GM18951 (cell line): ENCODE data around the gene APCDD1.

Experiments
- POLR2A ChIP-seq: IDR thresholded peaks from 4 replicates; pipeline ENCODE4 v1.6.1; 2011; ENCODE audit warnings: mild to moderate bottlenecking; ENCODE audit not compliant: insufficient read length, insufficient read depth; ENCODE audit errors: extremely low read depth
- in situ Hi-C: fragments of 300-500 bp; cut with MboI; formaldehyde crosslinking; loops from one replicate; pipeline ENCODE4 v1.12.0; 2022; ENCODE audit warnings: low sequenced_read_pairs, mixed read lengths, inconsistent platforms; ENCODE audit not compliant: unreplicated experiment

Gene APCDD1

DNA sequence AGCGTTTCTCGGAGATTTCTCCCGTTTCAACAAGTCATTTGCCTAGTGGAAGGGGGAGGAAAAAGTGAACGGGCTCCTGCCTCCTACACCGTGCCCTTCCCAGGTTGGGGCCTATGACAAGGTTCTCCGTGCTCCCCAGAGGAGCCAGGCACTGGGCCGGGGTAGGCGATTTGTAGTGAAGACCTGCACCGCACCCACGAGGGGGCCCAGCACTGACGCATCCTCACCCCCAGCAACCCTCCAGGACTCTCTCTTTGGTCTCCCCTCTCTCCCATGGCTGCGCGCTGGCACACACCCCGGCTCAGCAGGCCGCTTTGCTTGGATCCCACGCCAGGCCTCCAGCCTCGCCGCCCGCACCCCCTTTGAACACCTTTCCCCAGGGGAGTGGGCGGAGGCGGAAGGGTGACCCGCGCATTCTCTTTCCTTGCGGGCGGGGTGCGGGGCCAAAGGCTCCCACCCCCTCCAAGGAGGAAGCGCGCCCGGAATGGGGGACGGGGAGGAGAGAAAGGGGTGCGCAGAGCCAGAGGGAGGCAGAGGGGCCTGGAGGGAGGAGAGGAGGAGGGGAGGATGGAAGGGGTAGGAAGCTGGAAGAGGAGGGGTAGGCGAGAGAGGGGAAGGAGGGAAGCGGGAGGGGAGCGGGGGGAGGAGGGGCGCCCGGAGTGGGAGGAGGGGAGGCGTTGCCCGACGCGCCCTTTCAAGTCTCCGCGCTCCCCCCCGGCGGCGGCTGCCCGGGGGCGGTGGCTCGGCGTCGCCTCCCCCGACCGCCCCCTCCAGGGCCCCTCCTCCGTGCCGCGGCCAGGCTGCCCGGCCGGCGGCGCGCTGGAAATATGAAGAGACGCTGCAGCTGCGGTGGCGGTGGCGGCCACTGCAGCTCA lies at the start of gene APCDD1:
Gene APCDD1, plus strand, starts transcription at position 830 of the 875 bp plus-strand sequence. CDS start 347 bp downstream, outside the sequence.
- in situ Hi-C loops = no loop called here
- TF ChIP-seq POLR2A = no peak

DNA sequence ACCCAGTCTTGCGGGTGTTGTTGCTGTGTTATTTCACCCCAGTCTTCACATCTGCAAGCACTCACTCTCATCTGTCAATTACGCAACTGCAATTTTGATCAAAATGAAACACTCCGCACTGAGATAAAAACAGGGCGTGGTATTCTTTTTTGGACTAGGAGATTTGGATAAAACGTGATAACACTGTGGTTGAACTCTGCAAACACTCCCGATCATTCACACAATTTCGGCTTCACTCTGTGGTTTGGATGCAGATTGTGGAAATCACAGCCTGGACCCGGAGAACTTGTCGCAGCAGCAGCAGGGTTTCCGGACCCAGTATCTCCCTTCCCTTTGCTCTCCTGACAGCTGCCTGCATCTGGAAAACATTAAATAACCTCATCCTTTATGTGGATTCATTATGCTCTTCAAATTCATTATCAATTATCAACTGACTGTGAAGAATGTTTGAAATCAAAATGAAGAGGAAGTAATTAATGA lies 49.4 kb upstream of the APCDD1 start:
- TF ChIP-seq POLR2A = no peak
- in situ Hi-C loops = no loop called here

DNA sequence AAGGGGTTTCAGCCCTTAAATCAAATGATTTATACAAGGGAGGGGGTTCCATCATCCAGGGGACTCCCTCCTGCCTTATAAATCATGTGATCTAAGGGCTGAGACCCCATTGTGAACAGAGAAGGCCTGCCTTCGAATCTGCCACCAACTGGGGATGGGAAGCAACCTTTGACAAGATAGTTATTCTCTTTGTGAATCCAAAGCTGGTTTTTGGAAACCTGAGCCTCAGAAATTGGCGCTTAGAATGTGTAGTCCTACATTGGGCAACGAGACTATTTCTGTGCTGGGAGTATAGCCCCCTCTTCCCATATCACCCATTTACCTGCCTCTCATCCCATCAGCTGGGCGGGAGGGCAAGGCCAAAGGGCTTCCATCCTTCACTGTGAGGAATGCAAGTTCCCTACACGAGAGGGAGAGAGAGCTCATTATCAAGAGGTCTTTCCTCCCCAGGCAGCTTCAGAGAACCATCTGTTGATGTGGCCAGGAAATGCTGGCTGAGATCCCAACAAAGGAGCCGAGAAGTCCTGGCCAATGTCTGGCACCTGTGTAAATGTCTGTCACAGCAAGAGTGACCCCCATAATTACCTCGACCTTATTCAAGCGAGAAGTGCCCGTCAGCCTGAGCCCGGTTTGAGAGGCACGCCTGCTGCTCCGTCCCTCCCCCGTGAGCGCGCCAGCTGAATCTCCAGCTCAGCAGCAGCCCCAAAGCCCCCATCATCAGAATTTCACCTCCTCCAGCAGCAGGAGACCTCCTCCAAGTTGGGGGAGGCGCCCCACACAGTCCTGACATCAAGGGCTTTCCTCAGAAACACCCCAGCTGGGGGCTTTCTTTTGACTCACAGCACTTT lies 48.4 kb upstream of the APCDD1 start:
- in situ Hi-C loops = no loop called here
- TF ChIP-seq POLR2A = no peak

- no peak for TF ChIP-seq POLR2A
- in situ Hi-C loops = no loop called here
Observed at GRCh38 chr18:10408131-10408530, 46.3 kb upstream of the APCDD1 start.

GRCh38 chr18:10409041-10409440 lies 45.4 kb upstream of the APCDD1 start:
- no peak for TF ChIP-seq POLR2A

DNA sequence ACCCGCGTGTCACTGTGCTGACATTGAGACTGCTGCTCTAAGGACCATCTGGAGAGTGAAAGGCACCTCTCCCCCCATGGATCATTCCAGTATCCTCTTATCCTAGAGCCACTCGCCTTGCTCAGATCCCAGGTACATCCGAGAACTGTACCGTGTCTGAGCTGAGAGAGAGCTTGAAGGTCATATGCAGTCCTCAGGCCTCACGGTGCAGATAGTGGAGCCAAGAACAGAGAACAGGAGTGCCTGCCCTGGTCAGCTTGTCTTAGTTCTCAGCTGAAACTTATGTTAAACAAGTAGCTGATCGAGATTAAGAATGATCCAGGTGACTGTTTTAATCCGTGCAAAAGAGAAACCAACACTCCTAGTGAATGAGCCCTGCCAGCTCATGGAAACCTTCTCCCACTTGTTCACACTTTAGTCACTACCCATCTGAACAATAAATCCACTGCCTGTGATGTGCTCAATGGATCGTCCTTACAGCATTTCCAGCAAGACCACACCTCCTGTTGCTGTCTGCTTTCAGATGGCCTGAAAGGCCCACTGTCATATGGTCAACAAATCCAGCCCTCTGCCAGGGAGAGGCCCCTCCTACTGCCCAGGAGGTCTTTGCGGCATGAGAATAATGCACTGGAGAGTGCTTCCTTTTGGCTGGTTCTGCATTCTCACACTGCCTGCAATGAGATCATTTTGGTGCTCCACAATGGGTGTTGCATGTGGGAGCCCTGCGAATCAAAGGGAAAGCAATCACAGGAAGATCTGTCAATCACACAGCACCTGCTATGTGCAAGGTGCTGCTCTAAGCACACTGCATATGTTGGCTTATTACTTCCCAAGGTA lies 43.7 kb upstream of the APCDD1 start:
- TF ChIP-seq POLR2A = no peak
- in situ Hi-C loops = no loop called here

More at GRCh38 chr18:10409041-10409440, 45.4 kb upstream of the APCDD1 start:
- in situ Hi-C loops = no loop called here

GRCh38 chr18:10412933-10413332 lies 41.5 kb upstream of the APCDD1 start:
- TF ChIP-seq POLR2A = no peak
- in situ Hi-C loops = no loop called here

- in situ Hi-C loops = no loop called here
- TF ChIP-seq POLR2A = no peak
Observed at GRCh38 chr18:10413722-10414121, 40.7 kb upstream of the APCDD1 start.

DNA sequence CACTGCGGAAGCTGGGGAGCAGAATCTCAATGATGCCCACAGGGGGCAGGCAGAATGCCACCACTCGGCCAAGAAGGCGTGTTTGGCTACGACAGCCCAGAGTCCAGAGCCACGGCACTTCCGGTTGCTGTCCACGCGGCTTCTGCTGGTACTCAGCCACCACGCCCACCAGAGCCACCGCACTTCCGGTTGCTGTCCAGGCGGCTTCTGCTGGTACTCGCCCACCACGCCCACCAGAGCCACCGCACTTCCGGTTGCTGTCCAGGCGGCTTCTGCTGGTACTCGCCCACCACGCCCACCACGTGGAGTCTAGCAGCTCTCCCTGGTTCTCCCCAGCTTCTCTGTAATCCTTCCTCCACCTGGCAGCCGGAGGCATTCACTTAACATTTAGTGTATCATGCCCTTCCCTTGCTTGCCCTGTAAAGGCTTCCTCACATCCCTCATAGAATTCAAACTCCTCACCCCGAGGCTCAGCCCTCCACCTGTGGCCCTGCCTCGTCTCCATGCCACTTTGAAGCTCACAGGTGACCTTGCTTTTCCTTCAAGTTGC lies 40.1 kb upstream of the APCDD1 start:
- TF ChIP-seq POLR2A = no peak
- in situ Hi-C loops = no loop called here

GRCh38 chr18:10416065-10416464 lies 38.4 kb upstream of the APCDD1 start:
- no peak for TF ChIP-seq POLR2A
- in situ Hi-C loops = no loop called here

GRCh38 chr18:10417191-10417590 lies 37.2 kb upstream of the APCDD1 start:
- in situ Hi-C loops = no loop called here
- no peak for TF ChIP-seq POLR2A

- in situ Hi-C loops = no loop called here
- no peak for TF ChIP-seq POLR2A
Observed at GRCh38 chr18:10417664-10418063, 36.8 kb upstream of the APCDD1 start.
